ENCODE results near the gene SUSD4. TPM values are rescaled to one million over a fixed set of nuclear protein-coding genes. Genes with fewer than 3 reads are reported as not detected.

The SUSD4 gene
- total RNA-seq, 2 donors from 2014 or later: 1.1 to 1.2 TPM

DNA sequence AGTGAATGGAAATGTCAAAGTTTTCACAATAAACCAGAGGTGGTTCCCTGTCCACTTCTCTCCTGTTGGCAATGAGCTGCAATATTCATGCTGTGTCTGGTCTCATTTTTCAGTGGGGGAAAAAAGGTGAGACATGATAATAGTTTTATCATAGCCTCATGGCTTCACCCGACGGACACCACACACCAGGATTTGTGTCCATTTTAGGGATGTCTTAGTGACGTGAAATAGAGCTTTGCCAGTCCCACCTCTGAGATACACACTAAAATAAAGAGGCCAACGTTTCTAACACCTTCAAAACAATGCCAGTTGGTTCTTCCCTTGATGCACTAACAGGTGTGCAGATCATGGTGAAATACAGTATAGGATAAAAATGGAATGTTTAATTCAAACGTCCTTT lies 129.4 kb downstream of the SUSD4 start:
- Mint-ChIP-seq H3K36me3 (peaks cover 0 to 5% of the 10 kb centered on the region in 2 donors), H3K9me3 (peaks cover 22 to 24% of the 10 kb centered on the region in 2 donors), H3K27ac (no peak overlapping the region)
- ATAC-seq (no peak), DNase-seq (ENCODE audit: low spot score in 2 of 2) (no peak)

GRCh38 chr1:223234170-223234514 lies 129.8 kb downstream of the SUSD4 start:
- peaks cover 0 to 5% of the 10 kb centered on the region in 2 donors for H3K36me3 Mint-ChIP-seq
- ATAC-seq (no peak), DNase-seq (ENCODE audit: low spot score in 2 of 2) (no peak)
- H3K9me3 Mint-ChIP-seq: peaks cover 22 to 24% of the 10 kb centered on the region in 2 donors
- H3K27ac Mint-ChIP-seq: no peak overlapping the region

GRCh38 chr1:223233410-223234169 lies 130.4 kb downstream of the SUSD4 start:
- peaks cover 0 to 5% of the 10 kb centered on the region in 2 donors for H3K36me3 Mint-ChIP-seq
- ATAC-seq (peak; percentile 34 to 54), DNase-seq (ENCODE audit: low spot score in 2 of 2) (no peak)
- H3K9me3 Mint-ChIP-seq: peaks cover 18 to 24% of the 10 kb centered on the region in 2 donors
- H3K27ac Mint-ChIP-seq: peak overlapping the region in 1 of 2 donors; percentile 64

DNA sequence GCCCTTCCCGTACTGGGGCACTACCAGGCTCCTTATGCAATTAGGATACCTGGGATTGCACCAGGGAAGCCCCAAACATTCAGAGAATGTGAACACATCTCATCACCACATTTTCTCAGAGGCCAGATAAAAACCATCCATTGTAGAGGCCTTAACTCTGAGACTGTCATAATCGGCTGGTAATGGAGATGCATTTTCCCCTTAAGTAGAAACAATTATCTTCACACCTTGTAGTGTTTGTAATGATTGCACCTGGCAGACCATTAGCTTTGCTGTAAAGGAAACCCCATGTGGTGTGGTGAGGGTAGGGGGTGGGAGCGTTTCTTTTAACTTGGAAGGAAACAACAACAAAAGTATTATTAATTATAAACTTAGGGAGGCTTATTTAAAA lies 131.0 kb downstream of the SUSD4 start:
- Mint-ChIP-seq H3K27ac (peak overlapping the region in 1 of 2 donors; percentile 64), H3K9me3 (peaks cover 13 to 19% of the 10 kb centered on the region in 2 donors), H3K36me3 (peaks cover 0 to 5% of the 10 kb centered on the region in 2 donors)
- DNase-seq (ENCODE audit: low spot score in 2 of 2): no peak
- no peak for ATAC-seq

GRCh38 chr1:223231581-223231980 lies 132.4 kb downstream of the SUSD4 start:
- ATAC-seq: no peak
- peaks cover 0 to 5% of the 10 kb centered on the region in 2 donors for H3K36me3 Mint-ChIP-seq
- DNase-seq (ENCODE audit: low spot score in 2 of 2): no peak
- peak overlapping the region in 1 of 2 donors; percentile 92 for H3K27ac Mint-ChIP-seq
- peaks cover 4 to 9% of the 10 kb centered on the region in 2 donors for H3K9me3 Mint-ChIP-seq

- peak overlapping the region; percentile 79 to 92 for H3K27ac Mint-ChIP-seq
- peaks cover 2 to 8% of the 10 kb centered on the region in 2 donors for H3K9me3 Mint-ChIP-seq
- peaks cover 0 to 5% of the 10 kb centered on the region in 2 donors for H3K36me3 Mint-ChIP-seq
- no peak for DNase-seq (ENCODE audit: low spot score in 2 of 2)
- no peak for ATAC-seq
Observed at GRCh38 chr1:223231011-223231572, 132.9 kb downstream of the SUSD4 start.

DNA sequence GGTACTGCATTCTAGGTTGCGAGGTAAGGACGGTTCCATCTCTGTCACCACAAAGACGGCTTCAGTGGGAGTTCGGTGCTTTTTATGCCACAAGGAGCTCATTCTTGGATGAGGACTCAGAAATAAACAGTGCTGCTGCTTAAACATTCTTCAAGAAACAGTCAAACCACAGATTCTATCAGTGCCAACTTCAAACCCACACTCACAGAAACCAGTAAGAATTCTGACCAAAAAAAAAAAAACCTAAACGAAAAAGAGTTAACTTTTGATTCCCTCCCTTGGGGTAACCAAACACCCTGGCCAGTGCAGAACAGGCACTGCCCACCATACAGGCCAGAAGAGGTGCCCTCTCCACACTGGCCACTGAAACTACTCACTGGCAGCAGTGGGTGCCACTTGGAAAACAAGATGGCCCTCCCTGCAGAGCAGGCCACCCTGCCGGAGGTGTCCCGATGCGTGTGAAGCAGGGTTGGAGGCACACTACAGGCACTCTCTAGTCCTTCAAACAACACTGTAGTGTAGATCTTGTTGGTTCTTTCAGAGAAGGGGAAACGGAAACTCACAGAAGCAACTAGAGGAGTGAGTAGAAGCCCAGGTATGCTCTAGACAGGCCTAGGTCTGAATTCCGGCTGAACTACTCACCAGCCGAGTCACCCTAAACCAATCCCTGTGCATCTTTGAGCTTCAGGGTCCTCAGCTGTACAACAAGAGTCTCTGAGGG lies 133.7 kb downstream of the SUSD4 start:
- DNase-seq (ENCODE audit: low spot score in 2 of 2): peak in 1 of 2 donors; percentile 69
- Mint-ChIP-seq H3K9me3 (peaks cover 0 to 4% of the 10 kb centered on the region in 2 donors), H3K27ac (peak overlapping the region; percentile 79 to 92), H3K36me3 (peaks cover 0 to 5% of the 10 kb centered on the region in 2 donors)
- ATAC-seq: peak; percentile 69 to 71

DNA sequence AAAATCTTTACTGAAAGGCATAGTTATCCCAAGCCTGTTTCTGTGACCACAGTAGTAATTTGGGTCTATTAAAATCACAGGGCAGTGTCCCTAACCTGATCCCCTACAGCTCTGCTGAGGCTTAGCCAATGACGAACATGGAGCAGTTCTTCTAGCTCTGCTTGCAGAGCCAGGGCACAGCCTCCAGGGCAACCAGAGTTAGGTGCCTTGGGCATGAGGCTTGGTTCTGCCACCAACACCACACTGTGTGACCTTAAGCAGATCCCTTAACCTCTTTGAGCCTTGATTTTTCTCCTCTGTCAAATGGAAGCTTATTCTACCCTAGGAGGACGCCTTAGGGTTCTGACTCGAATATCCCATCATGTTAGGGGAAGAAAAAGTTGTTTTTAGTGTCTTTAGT lies 134.2 kb downstream of the SUSD4 start:
- Mint-ChIP-seq H3K36me3 (peaks cover 0 to 5% of the 10 kb centered on the region in 2 donors), H3K27ac (peak overlapping the region in 1 of 2 donors; percentile 92), H3K9me3 (peaks cover 0 to 4% of the 10 kb centered on the region in 2 donors)
- no peak for DNase-seq (ENCODE audit: low spot score in 2 of 2)
- ATAC-seq: peak in 1 of 2 donors; percentile 26

DNA sequence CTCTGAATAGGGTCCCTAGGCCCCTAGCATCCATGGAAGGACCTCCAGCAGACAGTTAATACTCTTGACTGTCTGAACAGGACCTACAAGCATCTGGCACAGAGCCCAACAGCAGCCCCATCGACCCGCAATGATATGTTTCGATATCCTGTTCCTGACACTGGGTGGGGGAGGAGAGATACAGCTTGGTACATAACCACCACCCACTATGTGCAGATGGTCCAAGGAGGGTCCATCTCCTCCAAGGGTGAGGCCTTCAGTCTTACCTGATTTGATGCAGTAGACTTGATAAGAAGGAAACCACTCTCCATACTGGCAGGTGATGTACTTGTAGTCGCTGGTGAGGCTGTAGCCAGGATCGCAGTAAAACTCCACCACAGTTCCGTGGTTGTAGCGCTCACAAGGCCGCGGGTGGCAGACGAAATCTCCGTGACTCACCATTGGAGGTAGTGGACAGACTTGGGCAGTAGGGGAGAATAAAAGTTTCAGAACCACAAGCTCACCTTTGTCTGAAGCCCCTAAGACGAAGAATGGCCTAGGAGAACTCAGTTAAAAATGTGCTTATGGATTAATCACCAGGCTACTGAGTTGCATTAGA lies 134.9 kb downstream of the SUSD4 start:
- H3K36me3 Mint-ChIP-seq: peaks cover 0 to 5% of the 10 kb centered on the region in 2 donors
- DNase-seq (ENCODE audit: low spot score in 2 of 2) (no peak), ATAC-seq (no peak)
- H3K9me3 Mint-ChIP-seq: peaks cover 0 to 4% of the 10 kb centered on the region in 2 donors
- no peak overlapping the region for H3K27ac Mint-ChIP-seq

DNA sequence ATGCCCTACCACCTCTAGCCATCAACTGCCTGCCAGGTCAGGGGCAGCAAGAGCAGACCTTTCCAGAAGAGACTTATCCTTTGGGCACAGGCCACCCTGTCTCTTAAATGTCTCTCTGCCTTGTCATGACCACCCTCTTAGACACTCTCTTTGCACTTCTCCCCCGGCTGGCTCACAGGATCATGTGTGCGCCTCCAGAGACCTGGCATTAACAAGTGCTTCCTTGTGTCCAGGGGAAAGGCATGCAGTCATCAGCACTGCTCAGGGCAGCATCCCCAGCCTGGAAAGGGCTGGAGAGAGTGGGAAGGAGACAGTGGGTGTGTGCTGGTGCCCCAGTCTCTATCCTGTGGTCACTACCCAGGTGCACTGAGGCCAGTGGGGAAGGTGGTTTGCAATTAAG lies 135.8 kb downstream of the SUSD4 start:
- Mint-ChIP-seq H3K36me3 (peaks cover 0 to 5% of the 10 kb centered on the region in 2 donors), H3K9me3 (peaks cover 0 to 4% of the 10 kb centered on the region in 2 donors), H3K27ac (no peak overlapping the region)
- ATAC-seq (no peak), DNase-seq (ENCODE audit: low spot score in 2 of 2) (no peak)

DNA sequence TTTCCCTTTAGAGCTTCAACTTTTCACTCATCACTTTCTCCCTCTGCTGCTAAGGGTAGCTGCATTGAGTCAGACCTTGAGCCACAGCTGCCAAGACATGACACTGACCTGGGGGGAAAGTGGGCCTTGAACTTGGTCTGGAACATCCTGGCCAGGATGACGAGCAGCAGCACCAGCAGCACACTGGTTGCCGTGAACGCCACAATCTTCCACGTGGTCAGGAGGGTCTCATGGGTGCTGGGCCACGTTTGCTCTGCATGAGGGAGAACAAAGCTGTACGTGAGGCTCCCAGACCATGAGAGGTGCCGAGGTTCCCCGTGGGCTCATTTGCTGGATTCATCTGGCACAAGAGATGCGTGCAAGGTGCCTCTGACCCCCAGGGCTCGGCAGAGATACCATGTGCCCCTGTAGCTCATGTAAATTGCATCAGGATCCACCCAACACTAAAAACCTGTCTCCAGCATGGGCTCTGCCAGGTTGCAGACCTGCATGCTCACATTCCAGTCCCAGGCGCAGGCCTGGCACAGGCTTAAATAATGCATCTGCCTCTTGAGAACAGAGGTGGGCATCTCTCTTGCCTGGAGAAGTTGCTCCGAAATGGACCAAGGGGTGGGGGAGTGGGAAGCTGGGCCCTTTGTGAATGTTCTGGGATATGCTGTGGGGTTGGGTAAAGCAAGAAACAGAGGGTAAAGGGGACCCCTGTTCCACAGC lies 136.3 kb downstream of the SUSD4 start:
- DNase-seq (ENCODE audit: low spot score in 2 of 2): no peak
- ATAC-seq: no peak
- peaks cover 0 to 5% of the 10 kb centered on the region in 2 donors for H3K36me3 Mint-ChIP-seq
- H3K27ac Mint-ChIP-seq: no peak overlapping the region
- peaks cover 0 to 4% of the 10 kb centered on the region in 2 donors for H3K9me3 Mint-ChIP-seq

DNA sequence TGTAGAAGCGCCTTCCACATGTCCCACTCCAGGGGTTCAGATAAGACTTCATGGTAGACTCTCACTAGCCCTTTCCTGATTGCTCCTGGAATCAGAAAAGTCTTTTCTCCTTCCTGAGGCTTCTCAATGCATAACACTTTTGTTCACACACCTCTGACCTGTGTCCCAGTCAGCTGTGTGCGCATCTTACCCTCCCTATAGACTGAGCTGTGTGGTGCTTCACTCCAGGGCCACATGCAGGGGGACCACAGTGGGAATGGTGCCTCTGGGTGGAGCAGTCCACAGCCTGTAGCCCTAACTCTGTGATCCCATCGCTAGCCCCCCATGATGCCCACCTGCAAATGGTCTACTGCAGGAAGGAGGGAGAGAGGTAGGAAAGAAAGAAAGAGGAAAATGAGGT lies 136.9 kb downstream of the SUSD4 start:
- Mint-ChIP-seq H3K36me3 (peaks cover 0 to 5% of the 10 kb centered on the region in 2 donors), H3K27ac (no peak overlapping the region), H3K9me3 (peaks cover 0 to 4% of the 10 kb centered on the region in 2 donors)
- DNase-seq (ENCODE audit: low spot score in 2 of 2): no peak
- ATAC-seq: no peak

DNA sequence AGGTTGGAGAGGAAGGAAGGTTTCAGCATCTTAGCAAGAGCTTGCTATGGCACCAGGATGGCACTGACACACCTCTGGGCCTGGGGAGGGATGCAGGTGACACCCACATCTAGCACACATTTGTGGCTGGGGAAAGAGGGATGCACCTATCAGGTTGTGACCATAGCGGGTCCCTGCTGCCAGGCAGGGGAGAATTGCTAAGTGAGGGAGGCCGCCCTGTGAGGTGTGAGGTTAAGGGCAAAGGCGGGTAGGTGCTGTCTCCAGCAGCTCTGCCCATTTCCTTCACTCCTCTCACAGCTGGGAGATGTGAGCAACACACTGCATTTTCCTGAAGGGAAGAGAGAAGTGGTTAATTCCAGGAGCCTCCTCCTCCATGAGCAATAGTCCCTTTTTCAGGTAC lies 137.7 kb downstream of the SUSD4 start:
- H3K9me3 Mint-ChIP-seq: peaks cover 0 to 4% of the 10 kb centered on the region in 2 donors
- H3K36me3 Mint-ChIP-seq: peaks cover 0 to 5% of the 10 kb centered on the region in 2 donors
- no peak overlapping the region for H3K27ac Mint-ChIP-seq
- ATAC-seq: no peak
- no peak for DNase-seq (ENCODE audit: low spot score in 2 of 2)

DNA sequence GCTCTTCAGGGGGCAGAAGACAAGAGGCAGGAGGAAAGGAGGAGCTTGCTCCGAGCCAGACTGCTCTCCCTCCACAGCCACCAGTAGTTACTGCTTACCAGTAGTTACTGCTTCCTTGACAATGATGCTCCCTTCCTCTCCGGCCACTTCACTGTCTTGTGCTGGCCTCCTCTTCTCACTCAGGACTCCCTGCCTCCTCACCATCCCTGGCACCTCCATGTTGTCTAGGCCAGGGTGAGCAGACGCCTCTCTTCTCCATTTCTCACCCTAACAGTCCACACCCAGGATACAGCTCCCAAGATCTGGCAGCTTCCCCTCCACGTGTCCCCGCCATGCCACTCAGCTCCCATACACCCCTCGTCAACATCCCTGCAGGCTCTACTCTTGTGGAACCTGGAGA lies 138.5 kb downstream of the SUSD4 start:
- Mint-ChIP-seq H3K36me3 (peaks cover 0 to 4% of the 10 kb centered on the region in 2 donors), H3K9me3 (no peaks in the 10 kb centered on the region), H3K27ac (no peak overlapping the region)
- no peak for DNase-seq (ENCODE audit: low spot score in 2 of 2)
- no peak for ATAC-seq

- H3K36me3 Mint-ChIP-seq: peaks cover 0 to 6% of the 10 kb centered on the region in 2 donors
- ATAC-seq: no peak
- H3K27ac Mint-ChIP-seq: no peak overlapping the region
- no peak for DNase-seq (ENCODE audit: low spot score in 2 of 2)
- H3K9me3 Mint-ChIP-seq: no peaks in the 10 kb centered on the region
Observed at GRCh38 chr1:223225061-223225460, 138.9 kb downstream of the SUSD4 start.

GRCh38 chr1:223224465-223224864 lies 139.5 kb downstream of the SUSD4 start:
- H3K9me3 Mint-ChIP-seq: peaks cover 0 to 4% of the 10 kb centered on the region in 2 donors
- peaks cover 5 to 6% of the 10 kb centered on the region in 2 donors for H3K36me3 Mint-ChIP-seq
- DNase-seq (ENCODE audit: low spot score in 2 of 2): no peak
- peak in 1 of 2 donors; percentile 23 for ATAC-seq
- no peak overlapping the region for H3K27ac Mint-ChIP-seq

Measured in activated naive CD4-positive, alpha-beta T cell treated with anti-CD3 and anti-CD28 coated beads, Interleukin-2, amount 50 U/mL, for 72 hours (primary cell).